ENCODE data around the gene COL23A1. TPM values are rescaled to one million over a fixed set of nuclear protein-coding genes. Genes with fewer than 3 reads are reported as not detected.

The COL23A1 gene
- total RNA-seq, 4 donors from 2014 or later = 7.9 to 20.4 (median 12.0) TPM

DNA sequence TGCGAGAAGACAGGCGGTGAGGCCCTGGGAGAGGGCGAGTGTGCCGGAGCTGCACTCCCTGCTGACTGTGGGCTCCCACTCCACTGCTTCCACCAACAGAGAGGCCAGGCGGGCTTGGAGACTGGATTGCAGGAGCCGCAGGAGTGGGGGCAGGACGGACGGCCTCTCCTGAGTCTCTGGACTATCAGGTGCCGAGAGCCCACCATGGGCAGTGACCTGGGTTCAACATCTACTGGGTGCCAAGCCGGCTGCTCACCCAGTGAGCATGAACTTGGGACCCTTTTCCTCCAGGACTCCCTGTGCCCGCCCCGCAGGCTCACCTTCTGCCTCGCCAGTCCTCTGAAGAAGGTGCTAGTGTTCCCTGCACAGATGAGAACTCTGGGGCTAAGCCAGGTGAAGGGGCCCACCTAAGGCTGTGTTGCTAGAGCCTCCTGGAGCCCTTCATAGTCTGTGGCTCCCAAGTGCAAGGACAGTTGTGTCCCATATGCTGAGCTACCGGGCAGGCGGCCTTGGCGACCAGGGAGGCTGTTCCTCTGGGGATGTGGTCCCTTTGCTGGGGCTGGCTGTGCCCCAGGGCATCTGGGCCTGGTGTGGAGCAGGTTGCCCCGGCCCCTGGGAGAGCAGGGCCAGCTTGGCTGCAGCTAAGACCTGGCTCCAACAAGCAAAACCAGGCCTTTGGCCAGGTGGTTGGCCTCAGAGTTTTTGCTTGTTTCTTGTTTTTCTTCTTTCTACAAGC, 279.9 kb downstream of the COL23A1 start:
- Histone ChIP-seq H3K4me3 (no peak overlapping the region), H3K9me3 (no peaks in the 10 kb centered on the region), H3K36me3 (no peaks in the 10 kb centered on the region), H3K27ac (no peak overlapping the region), H3K4me1 (peaks cover 0 to 4% (median 0%) of the 10 kb centered on the region in 4 donors), H3K27me3 (no peaks in the 10 kb centered on the region)
- no peak for TF ChIP-seq EP300 (IDR thresholded peaks at IDR 0.05)
- no peak for TF ChIP-seq POLR2A (IDR thresholded peaks at IDR 0.05)
- TF ChIP-seq, protein P1, sequence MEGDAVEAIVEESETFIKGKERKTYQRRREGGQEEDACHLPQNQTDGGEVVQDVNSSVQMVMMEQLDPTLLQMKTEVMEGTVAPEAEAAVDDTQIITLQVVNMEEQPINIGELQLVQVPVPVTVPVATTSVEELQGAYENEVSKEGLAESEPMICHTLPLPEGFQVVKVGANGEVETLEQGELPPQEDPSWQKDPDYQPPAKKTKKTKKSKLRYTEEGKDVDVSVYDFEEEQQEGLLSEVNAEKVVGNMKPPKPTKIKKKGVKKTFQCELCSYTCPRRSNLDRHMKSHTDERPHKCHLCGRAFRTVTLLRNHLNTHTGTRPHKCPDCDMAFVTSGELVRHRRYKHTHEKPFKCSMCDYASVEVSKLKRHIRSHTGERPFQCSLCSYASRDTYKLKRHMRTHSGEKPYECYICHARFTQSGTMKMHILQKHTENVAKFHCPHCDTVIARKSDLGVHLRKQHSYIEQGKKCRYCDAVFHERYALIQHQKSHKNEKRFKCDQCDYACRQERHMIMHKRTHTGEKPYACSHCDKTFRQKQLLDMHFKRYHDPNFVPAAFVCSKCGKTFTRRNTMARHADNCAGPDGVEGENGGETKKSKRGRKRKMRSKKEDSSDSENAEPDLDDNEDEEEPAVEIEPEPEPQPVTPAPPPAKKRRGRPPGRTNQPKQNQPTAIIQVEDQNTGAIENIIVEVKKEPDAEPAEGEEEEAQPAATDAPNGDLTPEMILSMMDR (IDR thresholded peaks at IDR 0.05) = no peak
- whole genome bisulfite sequencing, 2 donors = 91 to 94% methylated on average over 15 of the region's 17 CpGs
- DNase-seq (ENCODE audit: low spot score in 2 of 2) = no peak

DNA sequence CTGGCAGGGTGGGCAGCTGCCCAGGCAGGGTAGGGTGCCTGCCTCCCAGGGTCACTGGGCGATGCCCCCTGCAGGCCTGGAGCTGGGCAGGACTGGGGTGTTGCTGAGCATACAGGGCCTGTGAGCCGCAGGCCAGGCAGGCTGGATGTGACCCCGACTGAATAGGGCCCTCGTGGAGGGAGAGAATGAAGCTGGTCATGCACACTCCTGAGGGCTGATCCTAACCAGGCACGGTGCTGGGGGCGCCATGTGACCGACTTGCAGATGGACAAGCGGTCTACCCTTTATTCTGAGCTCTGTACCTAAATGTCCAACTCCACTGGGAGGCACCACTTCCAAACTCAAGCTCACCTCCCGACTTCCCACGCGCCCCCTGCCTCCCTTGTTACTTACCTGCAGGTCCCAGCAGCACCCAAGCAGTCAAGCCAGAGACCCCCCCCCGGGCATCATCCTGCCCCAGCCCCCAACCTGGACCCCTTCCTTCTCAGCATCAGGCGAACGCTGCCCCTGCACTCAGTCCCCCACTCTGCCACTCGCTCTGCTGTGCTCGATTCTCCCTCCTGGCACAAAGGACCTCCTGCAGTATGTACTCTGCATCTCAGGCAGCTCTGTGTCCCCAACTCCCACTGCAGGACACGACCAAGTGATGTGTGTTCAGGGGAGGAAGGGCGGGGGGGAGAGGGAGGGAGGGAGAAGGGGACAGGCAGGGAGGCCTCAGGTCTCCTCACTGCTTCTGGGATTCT, 280.8 kb downstream of the COL23A1 start:
- Histone ChIP-seq H3K4me3 (no peak overlapping the region), H3K36me3 (no peaks in the 10 kb centered on the region), H3K4me1 (peaks cover 0 to 4% (median 0%) of the 10 kb centered on the region in 4 donors), H3K9me3 (no peaks in the 10 kb centered on the region), H3K27me3 (no peaks in the 10 kb centered on the region), H3K27ac (no peak overlapping the region)
- TF ChIP-seq EP300 (IDR thresholded peaks at IDR 0.05) = no peak
- TF ChIP-seq, protein P1 (IDR thresholded peaks at IDR 0.05) = no peak
- no peak for TF ChIP-seq POLR2A (IDR thresholded peaks at IDR 0.05)
- no peak for DNase-seq (ENCODE audit: low spot score in 2 of 2)
- WGBS, 2 donors = 65 to 76% methylated on average over 14 to 18 of the region's 18 CpGs

DNA sequence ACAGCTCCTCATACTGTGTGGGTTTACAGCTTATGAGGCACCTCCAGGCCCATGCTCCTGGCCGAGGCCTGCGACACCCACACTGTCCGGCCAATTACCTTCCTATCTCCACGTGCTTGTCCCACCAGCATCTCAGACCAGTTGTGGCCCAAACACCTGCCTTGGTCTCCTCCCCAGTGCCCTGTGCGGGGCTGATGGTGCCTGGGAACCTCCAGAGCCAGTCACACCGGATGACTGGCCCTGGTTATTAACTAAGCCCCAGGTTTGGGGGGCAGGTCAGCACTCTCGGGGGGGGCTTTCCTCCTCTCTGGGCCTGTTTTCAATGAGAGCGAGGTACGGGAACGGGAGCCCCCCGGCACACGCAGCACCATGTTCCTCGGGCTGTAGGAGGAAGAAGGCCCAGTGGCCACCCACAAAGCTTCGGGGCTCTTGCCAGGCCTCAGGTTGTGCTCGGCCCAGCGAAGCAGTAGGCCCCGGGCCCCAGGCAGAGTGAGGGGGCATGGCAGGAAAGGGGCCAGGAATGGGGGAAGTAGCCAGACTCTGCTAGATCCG, 281.6 kb downstream of the COL23A1 start:
- Histone ChIP-seq H3K4me1 (peaks cover 0 to 4% (median 0%) of the 10 kb centered on the region in 4 donors), H3K27ac (no peak overlapping the region), H3K36me3 (no peaks in the 10 kb centered on the region), H3K4me3 (no peak overlapping the region), H3K27me3 (no peaks in the 10 kb centered on the region), H3K9me3 (no peaks in the 10 kb centered on the region)
- TF ChIP-seq POLR2A (IDR thresholded peaks at IDR 0.05) (no peak), EP300 (IDR thresholded peaks at IDR 0.05) (no peak)
- TF ChIP-seq, protein P1 (IDR thresholded peaks at IDR 0.05) = no peak
- 82 to 85% methylated on average over 11 to 17 of the region's 18 CpGs for WGBS, 2 donors
- no peak for DNase-seq (ENCODE audit: low spot score in 2 of 2)

DNA sequence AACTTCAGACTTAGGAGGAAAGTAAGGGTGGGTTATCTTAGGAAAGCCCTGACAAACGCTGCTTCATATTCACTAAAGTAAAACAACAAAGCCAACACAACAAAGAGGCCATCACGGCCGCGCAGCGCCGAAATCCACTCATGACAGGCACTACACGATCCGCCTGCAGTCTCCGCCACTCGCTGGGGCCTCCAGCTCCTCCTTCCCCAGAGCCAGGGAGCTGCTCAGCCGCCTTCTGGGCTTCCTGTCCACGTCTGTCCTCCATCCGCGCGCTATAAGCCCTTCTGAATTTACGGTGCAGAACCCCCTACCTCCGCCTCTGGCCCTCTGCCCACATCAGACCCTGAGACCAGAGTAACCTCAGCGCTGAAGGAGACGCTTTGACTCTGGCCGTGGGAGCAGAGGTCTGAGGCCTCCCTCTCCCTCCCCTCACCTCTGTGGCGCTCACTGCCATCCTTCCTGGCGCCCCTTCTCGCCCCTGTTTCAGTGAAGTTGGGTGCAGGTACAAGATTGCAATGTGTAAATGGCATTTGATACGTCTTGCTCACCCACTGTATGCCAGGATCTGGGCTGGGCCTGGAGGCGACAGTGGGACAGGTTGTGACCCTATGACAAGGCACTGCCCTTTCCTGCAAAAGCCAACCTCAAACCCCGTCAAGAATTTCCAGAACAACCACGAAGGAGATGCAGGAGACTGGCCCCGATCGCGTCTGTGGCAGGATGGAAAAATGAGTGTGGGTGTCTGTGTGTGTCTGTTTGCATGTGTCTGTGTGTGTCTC, 282.7 kb downstream of the COL23A1 start:
- DNase-seq (ENCODE audit: low spot score in 2 of 2) = no peak
- Histone ChIP-seq H3K9me3 (no peaks in the 10 kb centered on the region), H3K27ac (no peak overlapping the region), H3K27me3 (no peaks in the 10 kb centered on the region), H3K4me3 (no peak overlapping the region), H3K36me3 (no peaks in the 10 kb centered on the region), H3K4me1 (peaks cover 0 to 2% (median 0%) of the 10 kb centered on the region in 4 donors)
- TF ChIP-seq, protein P1 (IDR thresholded peaks at IDR 0.05) = no peak
- TF ChIP-seq EP300 (IDR thresholded peaks at IDR 0.05) = no peak
- TF ChIP-seq POLR2A (IDR thresholded peaks at IDR 0.05) = no peak
- 75 to 83% methylated on average over 30 of the region's 30 CpGs for WGBS, 2 donors

All from tibial nerve (tissue), 4 donors.